HCT116 (cell line): ENCODE measurements around the gene PMM1. TPM values are rescaled to one million over a fixed set of nuclear protein-coding genes. Genes with fewer than 3 reads are reported as not detected.

Source experiments
- ATAC-seq: fragments of 200-7000 bp; cut with Tn5 transposase; 2 replicates; pipeline ENCODE4 v1.9.1; 2020; ENCODE audit warnings: mild to moderate bottlenecking, moderate library complexity
- BruUV-seq: library from RNA; stranded (reverse); fragments of 400-500 nt; replicated peaks from 2 replicates; lab custom pipeline; 2021; lab: Mats Ljungman, UMichigan
- CTCF ChIA-PET: fragments of 300-600 bp; sonication (Branson Sonifier 250); formaldehyde crosslinking; loops from one replicate; lab custom pipeline; 2021; ENCODE audit warnings: antibody characterized with exemption; lab: Charles Lee
- POLR2A ChIA-PET: fragments of 300-600, 350-600 bp; sonication (Branson Sonifier 250); formaldehyde crosslinking; loops from one replicate; lab custom pipeline; 2021; ENCODE audit warnings: antibody characterized with exemption; lab: Charles Lee
- RAD21 ChIA-PET, 2 experiments: fragments of 300-600 bp; sonication (Branson Sonifier 250); formaldehyde crosslinking; loops; one replicate each; lab custom pipeline; 2023; ENCODE audit warnings: low total read pairs in 2 of 2; ENCODE audit not compliant: uncharacterized antibody in 2 of 2, unreplicated experiment in 2 of 2, low non-redundant PET in 1 of 2; lab: Charles Lee
- DNase-seq: peaks from one replicate; pipeline ENCODE4 v3.0.0-alpha.2; 2010; ENCODE audit warnings: low read depth, low spot score
- H2AFZ ChIP-seq: fragments of 200-600 bp; shearing (Covaris generic), sonication (generic); 2 replicates; pipeline ENCODE4 v1.6.1; 2017; ENCODE audit warnings: low read depth, mixed run types, mixed read lengths, antibody characterized with exemption, low read length; ENCODE audit not compliant: poor library complexity, severe bottlenecking
- H3K27ac ChIP-seq: 2 replicates; pipeline ENCODE4 v1.5.1; 2012; ENCODE audit warnings: low read depth, low read length
- H3K27me3 ChIP-seq: fragments of 200-600 bp; sonication (generic); 2 replicates; pipeline ENCODE4 v1.6.1; 2016; ENCODE audit warnings: mixed run types, low read length, mixed read lengths; ENCODE audit not compliant: insufficient read depth
- H3K36me3 ChIP-seq, 2 experiments: fragments of 200-500 bp in 1 of 2; fragments of 200-600 bp in 1 of 2; sonication (Bioruptor generic) in 1 of 2; sonication (generic) in 1 of 2; 2 replicates each; pipeline versions ENCODE4 v1.5.1 to v1.6.1; 2014 to 2016; ENCODE audit warnings: low read length in 2 of 2, inconsistent platforms in 1 of 2, mixed read lengths in 1 of 2, mixed run types in 1 of 2; ENCODE audit not compliant: insufficient read depth in 2 of 2, control insufficient read depth in 1 of 2
- H3K4me1 ChIP-seq, 2 experiments: fragments of 200-600 bp in 1 of 2; sonication (generic) in 1 of 2; 2 replicates each; pipeline versions ENCODE4 v1.5.1 to v1.6.1; 2012 to 2017; ENCODE audit warnings: low read length in 2 of 2, inconsistent platforms in 1 of 2, mild to moderate bottlenecking in 1 of 2, mixed read lengths in 1 of 2, mixed run types in 1 of 2, moderate library complexity in 1 of 2; ENCODE audit not compliant: insufficient read depth in 2 of 2, control insufficient read depth in 1 of 2
- H3K4me2 ChIP-seq: fragments of 200-600 bp; sonication (generic); 2 replicates; pipeline ENCODE4 v1.6.1; 2017; ENCODE audit warnings: mixed run types, low read length, mixed read lengths
- H3K4me3 ChIP-seq, 2 experiments: fragments of 200-600 bp in 1 of 2; sonication (generic) in 1 of 2; replicated peaks in 1 of 2; 2 replicates each; pipeline ENCODE4 v1.5.1; 2011 to 2016; ENCODE audit warnings: low read length in 2 of 2, control low read depth in 1 of 2, low read depth in 1 of 2, mild to moderate bottlenecking in 1 of 2, mixed read lengths in 1 of 2, mixed run types in 1 of 2
- H3K79me2 ChIP-seq: fragments of 200-600 bp; sonication (generic); 2 replicates; pipeline ENCODE4 v1.6.1; 2017; ENCODE audit warnings: mild to moderate bottlenecking, mixed run types, low read length, moderate library complexity, mixed read lengths; ENCODE audit not compliant: insufficient read depth
- H3K9ac ChIP-seq: fragments of 200-600 bp; sonication (generic); 2 replicates; pipeline ENCODE4 v1.6.1; 2016; ENCODE audit warnings: low read length, mixed read lengths
- H3K9me2 ChIP-seq: fragments of 200-600 bp; sonication (generic), shearing (Covaris generic); 2 replicates; pipeline ENCODE4 v1.6.1; 2017; ENCODE audit warnings: mixed run types, mild to moderate bottlenecking, moderate library complexity; ENCODE audit not compliant: insufficient read depth
- H3K9me3 ChIP-seq, 2 experiments: fragments of 200-500 bp in 1 of 2; fragments of 200-600 bp in 1 of 2; sonication (Bioruptor generic) in 1 of 2; sonication (generic) in 1 of 2; 2 replicates each; pipeline ENCODE4 v1.6.1; 2014 to 2017; ENCODE audit warnings: low read length in 2 of 2, mixed read lengths in 2 of 2, inconsistent platforms in 1 of 2, low read depth in 1 of 2, mild to moderate bottlenecking in 1 of 2, mixed run types in 1 of 2, moderate library complexity in 1 of 2; ENCODE audit not compliant: control insufficient read depth in 1 of 2, insufficient read depth in 1 of 2
- H4K20me1 ChIP-seq: fragments of 200-600 bp; sonication (generic), shearing (Covaris generic); 2 replicates; pipeline ENCODE4 v1.6.1; 2017; ENCODE audit warnings: mixed run types, mild to moderate bottlenecking, moderate library complexity; ENCODE audit not compliant: insufficient read depth
- CBX3 ChIP-seq: IDR thresholded peaks from 2 replicates; pipeline ENCODE4 v1.6.1; 2012; ENCODE audit warnings: low read depth
- CTCF ChIP-seq, 3 experiments: fragments of 200-600 bp in 1 of 3; sonication (generic) in 1 of 3; IDR thresholded peaks in 2 of 3; conservative IDR thresholded peaks in 1 of 3; 2 replicates each; pipeline ENCODE4 v1.5.1; 2012 to 2017; ENCODE audit warnings: low read depth in 2 of 3, low read length in 2 of 3, antibody characterized with exemption in 1 of 3, borderline replicate concordance in 1 of 3, control low read depth in 1 of 3, mild to moderate bottlenecking in 1 of 3, mixed read lengths in 1 of 3, mixed run types in 1 of 3, moderate library complexity in 1 of 3; ENCODE audit not compliant: insufficient read depth in 1 of 3
- EGR1 ChIP-seq: IDR thresholded peaks from 2 replicates; pipeline ENCODE4 v1.6.1; 2012; ENCODE audit warnings: low read depth
- ELF1 ChIP-seq: IDR thresholded peaks from 2 replicates; pipeline ENCODE4 v1.6.1; 2012; ENCODE audit warnings: low read depth, borderline replicate concordance
- JUND ChIP-seq: IDR thresholded peaks from 2 replicates; pipeline ENCODE4 v1.6.1; 2012
- POLR2A ChIP-seq: IDR thresholded peaks from 2 replicates; pipeline ENCODE4 v1.7.0; 2011; ENCODE audit warnings: borderline replicate concordance; ENCODE audit not compliant: insufficient read depth, insufficient read length; ENCODE audit errors: extremely low read depth
- POLR2AphosphoS5 ChIP-seq: IDR thresholded peaks from 2 replicates; pipeline ENCODE4 v1.6.1; 2011; ENCODE audit warnings: mild to moderate bottlenecking, low read depth, low read length, moderate library complexity
- SRF ChIP-seq: IDR thresholded peaks from 2 replicates; pipeline ENCODE4 v1.6.1; 2012; ENCODE audit warnings: low read depth
- TCF7L2 ChIP-seq: IDR thresholded peaks from 2 replicates; pipeline ENCODE4 v1.7.0; 2011; ENCODE audit warnings: borderline replicate concordance, inconsistent platforms; ENCODE audit not compliant: insufficient read depth, insufficient read length; ENCODE audit errors: extremely low read depth
- YY1 ChIP-seq: IDR thresholded peaks from 2 replicates; pipeline ENCODE4 v1.6.1; 2011; ENCODE audit warnings: low read length, low read depth, moderate library complexity, mild to moderate bottlenecking; ENCODE audit not compliant: insufficient replicate concordance; ENCODE audit errors: extremely low read depth
- ZBTB33 ChIP-seq: IDR thresholded peaks from 2 replicates; pipeline ENCODE4 v1.6.1; 2011; ENCODE audit warnings: mild to moderate bottlenecking, low read length, moderate library complexity; ENCODE audit not compliant: insufficient replicate concordance; ENCODE audit errors: extremely low read depth
- ZFX ChIP-seq: fragments of 450-650 bp; IDR thresholded peaks from 2 replicates; pipeline ENCODE4 v1.6.1; 2017
- intact Hi-C: fragments of 100-400 bp; cut with micrococcal nuclease; formaldehyde crosslinking; loops from 2 replicates; pipeline ENCODE4 v1.10.0; 2022
- total RNA-seq: library from RNA; stranded (reverse); gene quantifications from one replicate; pipeline ENCODE4 v1.2.1, GENCODE V29; 2021; ENCODE audit not compliant: unreplicated experiment

The PMM1 gene
- total RNA-seq, 1 experiment from 2014 or later: 31.7 TPM

GRCh38 chr22:41570221-41570620 lies 19.4 kb downstream of the PMM1 start:
- no peaks in the 10 kb centered on the region for H3K27me3 ChIP-seq
- ChIA-PET RAD21 (no interaction called here), CTCF (no interaction called here)

GRCh38 chr22:41568811-41569210 lies 20.8 kb downstream of the PMM1 start:
- no TSS peak for BruUV-seq
- Histone ChIP-seq H3K27ac (no peak overlapping the region), H4K20me1 (no peaks in the 10 kb centered on the region), H3K9me2 (no peaks in the 10 kb centered on the region), H2AFZ (no peak overlapping the region), H3K4me2 (no peak overlapping the region), H3K9ac (no peak overlapping the region), H3K9me3 (no peaks in the 10 kb centered on the region), H3K4me3 (no peak overlapping the region), H3K4me1 (peaks cover 15 to 27% of the 10 kb centered on the region in 2 experiments), H3K79me2 (no peaks in the 10 kb centered on the region), H3K27me3 (no peaks in the 10 kb centered on the region), H3K36me3 (no peaks in the 10 kb centered on the region)
- intact Hi-C loops: no loop called here
- RAD21 ChIA-PET: no interaction called here
- DNase-seq: no peak
- no peak for ATAC-seq
- CTCF ChIA-PET: no interaction called here
- POLR2A ChIA-PET: no interaction called here
- TF ChIP-seq POLR2AphosphoS5: no peak
- no peak for TF ChIP-seq EGR1
- TF ChIP-seq SRF: no peak
- no peak for TF ChIP-seq ELF1
- no peak for TF ChIP-seq CTCF (IDR thresholded peaks at IDR 0.05 in 2 of 3, conservative IDR thresholded peaks at IDR 0.05 in 1 of 3; ENCODE audit: borderline replicate concordance in 1 of 3, insufficient read depth in 1 of 3, low read depth in 2 of 3, low read length in 2 of 3)
- no peak for TF ChIP-seq CBX3
- no peak for TF ChIP-seq TCF7L2
- TF ChIP-seq ZFX: no peak
- TF ChIP-seq POLR2A: no peak

More at GRCh38 chr22:41570221-41570620, 19.4 kb downstream of the PMM1 start:
- POLR2A ChIA-PET: interaction anchor here (1.2 kb wide), 1 partner anchor 19 kb away, joined by 7 read pairs; the partner anchor contains the start of gene PMM1
- Histone ChIP-seq H3K9me2 (no peaks in the 10 kb centered on the region), H3K9ac (no peak overlapping the region), H3K79me2 (no peaks in the 10 kb centered on the region), H3K27ac (no peak overlapping the region), H3K4me1 (peaks cover 6 to 13% of the 10 kb centered on the region in 2 experiments), H3K9me3 (no peaks in the 10 kb centered on the region), H3K4me3 (no peak overlapping the region), H2AFZ (no peak overlapping the region), H4K20me1 (no peaks in the 10 kb centered on the region), H3K4me2 (no peak overlapping the region), H3K36me3 (no peaks in the 10 kb centered on the region)
- no peak for DNase-seq
- TF ChIP-seq ZBTB33 (no peak), POLR2AphosphoS5 (no peak), YY1 (no peak), EGR1 (no peak), JUND (no peak)
- intact Hi-C loops: no loop called here
- no TSS peak for BruUV-seq
- ATAC-seq: no peak
